IPS-11a (cell line): ENCODE measurements around the gene VOPP1.
"Not testable (repeated sequence)": the region's sequence is repeated elsewhere in the genome, so short reads cannot be mapped to it uniquely, and the experiment has no call there.

Experiments
- H3K4me3 ChIP-seq: one replicate; pipeline ENCODE4 v1.5.1; 2013; ENCODE audit warnings: low read depth, low read length, control low read depth

Gene VOPP1

GRCh38 chr7:55572378-55573233, at the start of gene VOPP1:
Gene VOPP1 (minus strand): TSS chr7:55572502. CDS start chr7:55572324, 178 bp downstream.
- peak within 1 kb of the TSS; percentile 80 for H3K4me3 ChIP-seq

GRCh38 chr7:55618913-55619312, 46.6 kb upstream of the VOPP1 start:
- no peak overlapping the region for H3K4me3 ChIP-seq

- not testable (repeated sequence) for H3K4me3 ChIP-seq
Observed at GRCh38 chr7:55614365-55615064, 42.2 kb upstream of the VOPP1 start.

GRCh38 chr7:55609726-55610125, 37.4 kb upstream of the VOPP1 start:
- H3K4me3 ChIP-seq, result not testable (repeated sequence)

GRCh38 chr7:55605661-55606060, 33.4 kb upstream of the VOPP1 start:
- H3K4me3 ChIP-seq, result not testable (repeated sequence)

- not testable (repeated sequence) for H3K4me3 ChIP-seq
Observed at GRCh38 chr7:55597944-55598499, 25.7 kb upstream of the VOPP1 start.

- H3K4me3 ChIP-seq, result not testable (repeated sequence)
Observed at GRCh38 chr7:55597214-55597739, 25.0 kb upstream of the VOPP1 start.

GRCh38 chr7:55595511-55595910, 23.2 kb upstream of the VOPP1 start:
- H3K4me3 ChIP-seq, result no peak overlapping the region

GRCh38 chr7:55594870-55595269, 22.6 kb upstream of the VOPP1 start:
- H3K4me3 ChIP-seq, result no peak overlapping the region

GRCh38 chr7:55594414-55594813, 22.1 kb upstream of the VOPP1 start:
- no peak overlapping the region for H3K4me3 ChIP-seq

- H3K4me3 ChIP-seq, result no peak overlapping the region
Observed at GRCh38 chr7:55593515-55594318, 21.4 kb upstream of the VOPP1 start.

GRCh38 chr7:55593172-55593514, 20.8 kb upstream of the VOPP1 start:
- H3K4me3 ChIP-seq, result no peak overlapping the region

- no peak overlapping the region for H3K4me3 ChIP-seq
Observed at GRCh38 chr7:55592492-55592891, 20.2 kb upstream of the VOPP1 start.

GRCh38 chr7:55591282-55591931, 19.1 kb upstream of the VOPP1 start:
- no peak overlapping the region for H3K4me3 ChIP-seq

GRCh38 chr7:55590517-55591281, 18.4 kb upstream of the VOPP1 start:
- no peak overlapping the region for H3K4me3 ChIP-seq

- H3K4me3 ChIP-seq, result no peak overlapping the region
Observed at GRCh38 chr7:55589905-55590304, 17.6 kb upstream of the VOPP1 start.

- no peak overlapping the region for H3K4me3 ChIP-seq
Observed at GRCh38 chr7:55588976-55589604, 16.8 kb upstream of the VOPP1 start.

GRCh38 chr7:55588379-55588699, 16.0 kb upstream of the VOPP1 start:
- H3K4me3 ChIP-seq, result no peak overlapping the region

- no peak overlapping the region for H3K4me3 ChIP-seq
Observed at GRCh38 chr7:55587687-55588378, 15.5 kb upstream of the VOPP1 start.
